Heart left ventricle (tissue), 13 donors: ENCODE results near the gene GSDME.

Experiments used
- POLR2A ChIP-seq, 2 donors: fragments of 450-650 bp; IDR thresholded peaks; one replicate each; pipeline ENCODE4 v1.6.1; 2017; ENCODE audit warnings: antibody characterized with exemption in 2 of 2, mild to moderate bottlenecking in 2 of 2, moderate library complexity in 2 of 2
- TF ChIP-seq, protein P1 (sequence below), 12 donors: fragments of 200-600 bp; sonication (generic) in 4 of 12; IDR thresholded peaks; one replicate each; pipeline versions ENCODE4 v1.5.0 to v1.8.0; 2018 to 2022; ENCODE audit warnings: antibody characterized with exemption in 12 of 12, mild to moderate bottlenecking in 5 of 12
- donor health status: ischemic (EF 13 %, LVEDD 7.1; RV severe dilation, severe dysfunction).
- donor health status: DM: no; HTN: yes; CAD: no.
- donor health status: DM: no; HTN: no; CAD: no.
- donor health status: ischemic (EF 25% LVEDD 6.9; RV normal size, moderate dysfunction).
- donor health status: ischemic (EF 25% LVEDD 5.7; RV mildly dilated, moderate dysfunction).
- donor health status: ischemic (EF 35%, LVEDD 5.7; RV mildly dilated, moderate dysfunction).
- donor health status: nonischemic (EF 11% LVEDD 7.7; RV severe dilation, severe dysfunction).
- donor health status: DM: yes; HTN: yes; CAD: no.
- donor health status: PGD.
- donor health status: ischemic (EF 29% LVEDD 5.4; RV normal size, mild dysfunction).
- donor health status: nonischemic (EF 23%, LVEDD 6.1; RV moderate dilation, normal function).

DNA sequence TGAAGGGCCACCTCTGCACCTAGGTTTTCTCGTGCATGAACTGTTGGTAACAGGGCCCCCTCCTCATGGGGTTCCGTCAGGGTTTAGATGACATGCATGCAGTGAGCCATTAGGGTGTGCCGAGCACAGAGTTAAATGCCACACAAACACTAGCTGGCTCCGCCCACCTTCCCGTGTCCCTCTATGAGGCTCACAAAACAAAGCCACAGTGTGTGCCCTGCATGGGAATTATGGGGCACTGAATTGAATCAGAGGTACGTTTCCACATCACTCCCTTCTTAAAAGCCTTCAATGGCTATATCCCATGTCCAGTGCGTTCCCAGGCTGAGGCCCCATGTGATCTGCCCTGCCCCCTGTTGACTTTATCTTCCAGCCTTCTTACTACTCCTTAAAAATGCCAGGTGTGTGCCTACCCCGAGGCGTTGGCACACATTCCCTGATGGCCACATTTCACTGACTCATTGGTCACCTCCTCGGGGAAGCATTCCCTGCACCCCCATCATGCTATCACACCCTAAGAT is 35.7 kb downstream of the GSDME start:
- TF ChIP-seq, protein P1, sequence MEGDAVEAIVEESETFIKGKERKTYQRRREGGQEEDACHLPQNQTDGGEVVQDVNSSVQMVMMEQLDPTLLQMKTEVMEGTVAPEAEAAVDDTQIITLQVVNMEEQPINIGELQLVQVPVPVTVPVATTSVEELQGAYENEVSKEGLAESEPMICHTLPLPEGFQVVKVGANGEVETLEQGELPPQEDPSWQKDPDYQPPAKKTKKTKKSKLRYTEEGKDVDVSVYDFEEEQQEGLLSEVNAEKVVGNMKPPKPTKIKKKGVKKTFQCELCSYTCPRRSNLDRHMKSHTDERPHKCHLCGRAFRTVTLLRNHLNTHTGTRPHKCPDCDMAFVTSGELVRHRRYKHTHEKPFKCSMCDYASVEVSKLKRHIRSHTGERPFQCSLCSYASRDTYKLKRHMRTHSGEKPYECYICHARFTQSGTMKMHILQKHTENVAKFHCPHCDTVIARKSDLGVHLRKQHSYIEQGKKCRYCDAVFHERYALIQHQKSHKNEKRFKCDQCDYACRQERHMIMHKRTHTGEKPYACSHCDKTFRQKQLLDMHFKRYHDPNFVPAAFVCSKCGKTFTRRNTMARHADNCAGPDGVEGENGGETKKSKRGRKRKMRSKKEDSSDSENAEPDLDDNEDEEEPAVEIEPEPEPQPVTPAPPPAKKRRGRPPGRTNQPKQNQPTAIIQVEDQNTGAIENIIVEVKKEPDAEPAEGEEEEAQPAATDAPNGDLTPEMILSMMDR (IDR thresholded peaks at IDR 0.05): no peak
- TF ChIP-seq POLR2A (IDR thresholded peaks at IDR 0.05): no peak
